HG03460 (cell line): ENCODE results near the gene FOXD4L1.
"Not testable (repeated sequence)": the region's sequence is repeated elsewhere in the genome, so short reads cannot be mapped to it uniquely, and the experiment has no call there.

Experiments used
- ATAC-seq: cut with Tn5 transposase; IDR thresholded peaks from one replicate; pipeline ENCODE4 v1.9.1; 2021; ENCODE audit not compliant: unreplicated experiment

The FOXD4L1 gene

GRCh38 chr2:113498365-113498764 lies at the start of gene FOXD4L1:
FOXD4L1 (plus strand) TSS chr2:113498665; CDS start chr2:113499257, 592 bp downstream.
- ATAC-seq = not testable (repeated sequence)

GRCh38 chr2:113465770-113466169 lies 32.7 kb upstream of the FOXD4L1 start:
- ATAC-seq = not testable (repeated sequence)

- ATAC-seq = not testable (repeated sequence)
Measured at GRCh38 chr2:113476688-113477368, 21.6 kb upstream of the FOXD4L1 start.

GRCh38 chr2:113496527-113496926 lies 1.9 kb upstream of the FOXD4L1 start:
- not testable (repeated sequence) for ATAC-seq

- ATAC-seq = not testable (repeated sequence)
Measured at GRCh38 chr2:113499019-113499885, 787 bp downstream of the FOXD4L1 start.

- not testable (repeated sequence) for ATAC-seq
Measured at GRCh38 chr2:113499886-113500722, 1.6 kb downstream of the FOXD4L1 start.

- not testable (repeated sequence) for ATAC-seq
Measured at GRCh38 chr2:113500723-113501038, 2.2 kb downstream of the FOXD4L1 start.

- not testable (repeated sequence) for ATAC-seq
Measured at GRCh38 chr2:113502216-113503093, 4.0 kb downstream of the FOXD4L1 start.

- ATAC-seq = peak; percentile 61
Measured at GRCh38 chr2:113503094-113504042, 4.9 kb downstream of the FOXD4L1 start.

- not testable (repeated sequence) for ATAC-seq
Measured at GRCh38 chr2:113504081-113504480, 5.6 kb downstream of the FOXD4L1 start.

- ATAC-seq = not testable (repeated sequence)
Measured at GRCh38 chr2:113507394-113508140, 9.1 kb downstream of the FOXD4L1 start.

GRCh38 chr2:113508187-113508586 lies 9.7 kb downstream of the FOXD4L1 start:
- not testable (repeated sequence) for ATAC-seq

GRCh38 chr2:113510913-113511312 lies 12.4 kb downstream of the FOXD4L1 start:
- ATAC-seq = not testable (repeated sequence)

GRCh38 chr2:113511859-113512258 lies 13.4 kb downstream of the FOXD4L1 start:
- ATAC-seq = not testable (repeated sequence)

GRCh38 chr2:113515457-113515856 lies 17.0 kb downstream of the FOXD4L1 start:
- ATAC-seq = not testable (repeated sequence)

GRCh38 chr2:113515995-113516394 lies 17.5 kb downstream of the FOXD4L1 start:
- not testable (repeated sequence) for ATAC-seq

- ATAC-seq = not testable (repeated sequence)
Measured at GRCh38 chr2:113517025-113517424, 18.6 kb downstream of the FOXD4L1 start.

GRCh38 chr2:113520837-113521236 lies 22.4 kb downstream of the FOXD4L1 start:
- not testable (repeated sequence) for ATAC-seq
